ENCODE results near the gene INCA1. TPM values are rescaled to one million over a fixed set of nuclear protein-coding genes. Genes with fewer than 3 reads are reported as not detected.

Gene INCA1
- total and polyA plus RNA-seq, 2 of the 13 experiments (the other 11 are each of a cell fraction or from before 2014, with no cell fraction given) = 0.93 to 2.6 TPM

DNA sequence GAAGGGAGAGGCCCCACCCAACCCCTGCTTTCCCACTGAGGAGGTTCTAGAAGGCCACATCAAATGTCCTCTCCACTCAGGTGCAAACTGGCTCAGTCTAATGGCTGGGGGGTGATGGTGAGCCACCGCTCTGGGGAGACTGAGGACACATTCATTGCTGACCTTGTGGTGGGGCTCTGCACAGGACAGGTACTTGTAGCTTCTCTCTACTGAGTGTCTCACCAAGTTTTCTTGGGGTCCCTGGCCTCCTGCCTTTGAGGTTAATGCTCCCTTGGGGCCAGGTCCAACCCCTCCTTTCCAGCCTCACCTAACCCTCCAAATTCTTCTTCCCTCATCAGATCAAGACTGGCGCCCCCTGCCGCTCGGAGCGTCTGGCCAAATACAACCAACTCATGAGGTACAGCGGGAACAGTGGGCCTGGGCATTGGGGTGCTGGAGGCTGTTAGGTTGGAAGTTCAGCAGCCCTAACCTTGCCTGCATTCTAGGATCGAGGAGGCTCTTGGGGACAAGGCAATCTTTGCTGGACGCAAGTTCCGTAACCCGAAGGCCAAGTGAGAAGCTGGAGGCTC lies 40.7 kb downstream of the INCA1 start:
- Histone ChIP-seq H3K79me2 (ENCODE audit: insufficient read depth, low read length) (peaks cover 6% of the 10 kb centered on the region), H3K9ac (ENCODE audit: insufficient read depth, low read depth, low read length) (no peak overlapping the region), H3K36me3 (replicated peaks in 1 of 2; ENCODE audit: control insufficient read depth in 1 of 2, insufficient read depth in 2 of 2, low read length in 2 of 2) (peaks cover 3 to 27% of the 10 kb centered on the region in 2 experiments; a peak in 4 of 5 replicates), H3K9me3 (ENCODE audit: low read length) (no peaks in the 10 kb centered on the region), H4K20me1 (ENCODE audit: insufficient read depth, low read length) (no peaks in the 10 kb centered on the region), H3K27me3 (ENCODE audit: control insufficient read depth in 1 of 2, insufficient read depth in 2 of 2, low read length in 2 of 2) (no peaks in the 10 kb centered on the region), H3K27ac (ENCODE audit: extremely low read length, insufficient read depth, low read length) (no peak overlapping the region), H3K4me1 (ENCODE audit: insufficient read depth, low read length) (peaks cover 27% of the 10 kb centered on the region), H3K4me3 (replicated peaks in 1 of 3; ENCODE audit: insufficient read depth in 1 of 3, low read depth in 2 of 3, low read length in 3 of 3) (no peak overlapping the region), H3K4me2 (ENCODE audit: low read depth, low read length) (no peak overlapping the region), H2AFZ (ENCODE audit: low read length) (no peak overlapping the region)
- BruUV-seq (replicated peaks) = no TSS peak
- in situ Hi-C loops (cut with HindIII; ENCODE audit: extremely low pct_ligation_motif_present, low pct_unique_long_range_greater_than_20kb) (no loop called here), intact Hi-C loops (cut with micrococcal nuclease; ENCODE audit: unreplicated experiment) (no loop called here)
- 88% methylated on average over 5 of the region's 10 CpGs for WGBS (ENCODE audit: low lambda C conversion rate)
- ChIA-PET CTCF (ENCODE audit: low intra/inter-chr PET ratio, low total read pairs) (no interaction called here), POLR2A (interaction anchor here (0.8 to 5.8 kb wide), 2 partner anchors 9 to 12 kb away, joined by 3 to 43 read pairs; partner anchors contain the start of genes PFN1 and SPAG7)
- DNase-seq (ENCODE audit: low spot score) (no peak), ATAC-seq (peak; percentile 16; the same call in 2 of the 3 replicates), FAIRE-seq (no peak)
- TF ChIP-seq, protein P1, sequence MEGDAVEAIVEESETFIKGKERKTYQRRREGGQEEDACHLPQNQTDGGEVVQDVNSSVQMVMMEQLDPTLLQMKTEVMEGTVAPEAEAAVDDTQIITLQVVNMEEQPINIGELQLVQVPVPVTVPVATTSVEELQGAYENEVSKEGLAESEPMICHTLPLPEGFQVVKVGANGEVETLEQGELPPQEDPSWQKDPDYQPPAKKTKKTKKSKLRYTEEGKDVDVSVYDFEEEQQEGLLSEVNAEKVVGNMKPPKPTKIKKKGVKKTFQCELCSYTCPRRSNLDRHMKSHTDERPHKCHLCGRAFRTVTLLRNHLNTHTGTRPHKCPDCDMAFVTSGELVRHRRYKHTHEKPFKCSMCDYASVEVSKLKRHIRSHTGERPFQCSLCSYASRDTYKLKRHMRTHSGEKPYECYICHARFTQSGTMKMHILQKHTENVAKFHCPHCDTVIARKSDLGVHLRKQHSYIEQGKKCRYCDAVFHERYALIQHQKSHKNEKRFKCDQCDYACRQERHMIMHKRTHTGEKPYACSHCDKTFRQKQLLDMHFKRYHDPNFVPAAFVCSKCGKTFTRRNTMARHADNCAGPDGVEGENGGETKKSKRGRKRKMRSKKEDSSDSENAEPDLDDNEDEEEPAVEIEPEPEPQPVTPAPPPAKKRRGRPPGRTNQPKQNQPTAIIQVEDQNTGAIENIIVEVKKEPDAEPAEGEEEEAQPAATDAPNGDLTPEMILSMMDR (CRISPR knock-in tag; IDR thresholded peaks at IDR 0.05) = peak; percentile 37
- TF ChIP-seq NR3C1 (CRISPR knock-in tag; IDR thresholded peaks at IDR 0.05) = no peak

DNA sequence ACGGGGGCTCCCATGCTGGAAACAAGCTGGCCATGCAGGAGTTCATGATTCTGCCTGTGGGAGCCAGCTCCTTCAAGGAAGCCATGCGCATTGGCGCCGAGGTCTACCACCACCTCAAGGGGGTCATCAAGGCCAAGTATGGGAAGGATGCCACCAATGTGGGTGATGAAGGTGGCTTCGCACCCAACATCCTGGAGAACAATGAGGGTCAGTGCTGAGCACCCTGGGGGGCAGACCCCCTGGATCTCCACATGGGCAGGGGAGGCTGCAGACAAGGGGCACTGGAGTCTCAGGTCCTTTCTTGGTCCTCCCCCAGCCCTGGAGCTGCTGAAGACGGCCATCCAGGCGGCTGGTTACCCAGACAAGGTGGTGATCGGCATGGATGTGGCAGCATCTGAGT lies 42.2 kb downstream of the INCA1 start:
- Histone ChIP-seq H3K9ac (ENCODE audit: insufficient read depth, low read depth, low read length) (no peak overlapping the region), H3K27ac (ENCODE audit: extremely low read length, insufficient read depth, low read length) (no peak overlapping the region), H3K9me3 (ENCODE audit: low read length) (no peaks in the 10 kb centered on the region), H4K20me1 (ENCODE audit: insufficient read depth, low read length) (no peaks in the 10 kb centered on the region), H3K4me2 (ENCODE audit: low read depth, low read length) (no peak overlapping the region), H3K4me3 (replicated peaks in 1 of 3; ENCODE audit: insufficient read depth in 1 of 3, low read depth in 2 of 3, low read length in 3 of 3) (no peak overlapping the region), H3K79me2 (ENCODE audit: insufficient read depth, low read length) (peaks cover 12% of the 10 kb centered on the region), H3K36me3 (replicated peaks in 1 of 2; ENCODE audit: control insufficient read depth in 1 of 2, insufficient read depth in 2 of 2, low read length in 2 of 2) (peaks cover 3 to 17% of the 10 kb centered on the region in 2 experiments; a peak in 3 of 5 replicates), H3K27me3 (ENCODE audit: control insufficient read depth in 1 of 2, insufficient read depth in 2 of 2, low read length in 2 of 2) (no peaks in the 10 kb centered on the region), H3K4me1 (ENCODE audit: insufficient read depth, low read length) (peaks cover 39% of the 10 kb centered on the region), H2AFZ (ENCODE audit: low read length) (no peak overlapping the region)
- TF ChIP-seq POGZ (CRISPR knock-in tag; IDR thresholded peaks at IDR 0.05) (no peak), ZNF260 (CRISPR knock-in tag; IDR thresholded peaks at IDR 0.05; ENCODE audit: borderline replicate concordance, low read depth) (no peak), AGO2 (optimal IDR thresholded peaks at IDR 0.05; ENCODE audit: low read depth, low read length) (peak; percentile 55), KDM6A (CRISPR knock-in tag; IDR thresholded peaks at IDR 0.05; ENCODE audit: low read depth) (no peak), ZSCAN31 (CRISPR knock-in tag; IDR thresholded peaks at IDR 0.05; ENCODE audit: low read depth) (no peak), NCOA5 (CRISPR knock-in tag; IDR thresholded peaks at IDR 0.05) (no peak), ZNF652 (CRISPR knock-in tag; IDR thresholded peaks at IDR 0.05; ENCODE audit: borderline replicate concordance, low read depth) (no peak)
- TF ChIP-seq, protein P2, sequence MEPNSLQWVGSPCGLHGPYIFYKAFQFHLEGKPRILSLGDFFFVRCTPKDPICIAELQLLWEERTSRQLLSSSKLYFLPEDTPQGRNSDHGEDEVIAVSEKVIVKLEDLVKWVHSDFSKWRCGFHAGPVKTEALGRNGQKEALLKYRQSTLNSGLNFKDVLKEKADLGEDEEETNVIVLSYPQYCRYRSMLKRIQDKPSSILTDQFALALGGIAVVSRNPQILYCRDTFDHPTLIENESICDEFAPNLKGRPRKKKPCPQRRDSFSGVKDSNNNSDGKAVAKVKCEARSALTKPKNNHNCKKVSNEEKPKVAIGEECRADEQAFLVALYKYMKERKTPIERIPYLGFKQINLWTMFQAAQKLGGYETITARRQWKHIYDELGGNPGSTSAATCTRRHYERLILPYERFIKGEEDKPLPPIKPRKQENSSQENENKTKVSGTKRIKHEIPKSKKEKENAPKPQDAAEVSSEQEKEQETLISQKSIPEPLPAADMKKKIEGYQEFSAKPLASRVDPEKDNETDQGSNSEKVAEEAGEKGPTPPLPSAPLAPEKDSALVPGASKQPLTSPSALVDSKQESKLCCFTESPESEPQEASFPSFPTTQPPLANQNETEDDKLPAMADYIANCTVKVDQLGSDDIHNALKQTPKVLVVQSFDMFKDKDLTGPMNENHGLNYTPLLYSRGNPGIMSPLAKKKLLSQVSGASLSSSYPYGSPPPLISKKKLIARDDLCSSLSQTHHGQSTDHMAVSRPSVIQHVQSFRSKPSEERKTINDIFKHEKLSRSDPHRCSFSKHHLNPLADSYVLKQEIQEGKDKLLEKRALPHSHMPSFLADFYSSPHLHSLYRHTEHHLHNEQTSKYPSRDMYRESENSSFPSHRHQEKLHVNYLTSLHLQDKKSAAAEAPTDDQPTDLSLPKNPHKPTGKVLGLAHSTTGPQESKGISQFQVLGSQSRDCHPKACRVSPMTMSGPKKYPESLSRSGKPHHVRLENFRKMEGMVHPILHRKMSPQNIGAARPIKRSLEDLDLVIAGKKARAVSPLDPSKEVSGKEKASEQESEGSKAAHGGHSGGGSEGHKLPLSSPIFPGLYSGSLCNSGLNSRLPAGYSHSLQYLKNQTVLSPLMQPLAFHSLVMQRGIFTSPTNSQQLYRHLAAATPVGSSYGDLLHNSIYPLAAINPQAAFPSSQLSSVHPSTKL (CRISPR knock-in tag; IDR thresholded peaks at IDR 0.05) = no peak
- TF ChIP-seq, protein P3, sequence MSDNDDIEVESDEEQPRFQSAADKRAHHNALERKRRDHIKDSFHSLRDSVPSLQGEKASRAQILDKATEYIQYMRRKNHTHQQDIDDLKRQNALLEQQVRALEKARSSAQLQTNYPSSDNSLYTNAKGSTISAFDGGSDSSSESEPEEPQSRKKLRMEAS (IDR thresholded peaks at IDR 0.05) = no peak
- no peak for ATAC-seq
- 93% methylated on average over 8 of the region's 8 CpGs for WGBS (ENCODE audit: low lambda C conversion rate)
- no peak for FAIRE-seq
- in situ Hi-C loops (cut with HindIII; ENCODE audit: extremely low pct_ligation_motif_present, low pct_unique_long_range_greater_than_20kb) = no loop called here
- BruUV-seq (replicated peaks) = no TSS peak
- ChIA-PET POLR2A (interaction anchor here (5.8 kb wide), 1 partner anchor 13 kb away, joined by 43 read pairs; the partner anchor contains the start of gene SPAG7), CTCF (ENCODE audit: low intra/inter-chr PET ratio, low total read pairs) (no interaction called here)
- intact Hi-C loops (cut with micrococcal nuclease; ENCODE audit: unreplicated experiment) = no loop called here
- DNase-seq (ENCODE audit: low spot score) = no peak

Data from HepG2 (cell line).